PFSK-1 (cell line): ENCODE measurements around the gene CHTF18.

Source experiments
- POLR2AphosphoS5 ChIP-seq: IDR thresholded peaks from 2 replicates; pipeline ENCODE4 v1.6.1; 2012; ENCODE audit warnings: low read depth, mild to moderate bottlenecking, control low read depth, low read length, moderate library complexity
- REST ChIP-seq, 2 experiments: IDR thresholded peaks; 2 replicates each; pipeline versions ENCODE4 v1.6.1 to v1.8.0; 2011 to 2012; ENCODE audit warnings: low read depth in 2 of 2, low read length in 2 of 2, control low read depth in 1 of 2, inconsistent platforms in 1 of 2, mild to moderate bottlenecking in 1 of 2, moderate library complexity in 1 of 2; ENCODE audit not compliant: insufficient read depth in 1 of 2

- TF ChIP-seq POLR2AphosphoS5 (no peak; the same call in 1 of the 2 replicates), REST (IDR thresholded peaks at IDR 0.05; ENCODE audit: insufficient read depth in 1 of 2, low read depth in 2 of 2, low read length in 2 of 2) (no peak)
Measured at GRCh38 chr16:740764-741505, 47.5 kb upstream of the CHTF18 start, which contains the start of gene CIAO3.
